Astrocyte of the spinal cord (primary cell): ENCODE measurements around the gene COA5.
A peak's percentile ranks its signal among the peaks of the same experiment; 100 is the strongest.

Experiments
- DNase-seq: peaks from one replicate; pipeline ENCODE4 v3.0.0; 2011; ENCODE audit warnings: low read depth, low spot score
- H3K4me3 ChIP-seq: 2 replicates; pipeline ENCODE4 v1.5.1; 2011; ENCODE audit warnings: low read depth, mild to moderate bottlenecking, low read length, moderate library complexity
- in situ Hi-C: cut with HindIII; loops from 2 replicates; pipeline ENCODE4 v1.10.0; 2017; ENCODE audit warnings: low sequenced_read_pairs
- TF ChIP-seq, protein P1 (sequence below): IDR thresholded peaks from 2 replicates; pipeline ENCODE4 v1.5.1; 2012; ENCODE audit warnings: low read depth, mild to moderate bottlenecking, low read length, inconsistent platforms

The COA5 gene

DNA sequence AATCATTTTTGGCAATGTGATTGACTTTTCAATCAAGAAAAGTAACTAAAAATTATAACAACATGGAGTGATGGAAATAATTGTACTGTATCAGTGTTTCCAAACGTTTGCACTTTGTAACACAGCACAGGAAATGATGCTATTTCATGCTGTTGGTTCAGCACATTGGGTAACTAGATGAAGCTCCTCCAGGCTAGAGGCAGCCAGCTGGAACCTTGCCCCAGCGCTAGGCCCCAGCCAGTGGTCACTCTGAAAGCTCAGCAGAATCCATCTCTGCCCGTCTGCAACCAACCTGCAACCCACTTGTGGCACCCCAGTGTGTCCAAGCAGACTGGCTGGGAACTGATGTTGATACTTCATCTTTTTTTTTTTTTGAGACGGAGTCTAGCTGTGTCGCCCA lies 15.3 kb upstream of the COA5 start:
- DNase-seq = no peak
- in situ Hi-C loops = no loop called here
- no peak overlapping the region for H3K4me3 ChIP-seq
- TF ChIP-seq, protein P1, sequence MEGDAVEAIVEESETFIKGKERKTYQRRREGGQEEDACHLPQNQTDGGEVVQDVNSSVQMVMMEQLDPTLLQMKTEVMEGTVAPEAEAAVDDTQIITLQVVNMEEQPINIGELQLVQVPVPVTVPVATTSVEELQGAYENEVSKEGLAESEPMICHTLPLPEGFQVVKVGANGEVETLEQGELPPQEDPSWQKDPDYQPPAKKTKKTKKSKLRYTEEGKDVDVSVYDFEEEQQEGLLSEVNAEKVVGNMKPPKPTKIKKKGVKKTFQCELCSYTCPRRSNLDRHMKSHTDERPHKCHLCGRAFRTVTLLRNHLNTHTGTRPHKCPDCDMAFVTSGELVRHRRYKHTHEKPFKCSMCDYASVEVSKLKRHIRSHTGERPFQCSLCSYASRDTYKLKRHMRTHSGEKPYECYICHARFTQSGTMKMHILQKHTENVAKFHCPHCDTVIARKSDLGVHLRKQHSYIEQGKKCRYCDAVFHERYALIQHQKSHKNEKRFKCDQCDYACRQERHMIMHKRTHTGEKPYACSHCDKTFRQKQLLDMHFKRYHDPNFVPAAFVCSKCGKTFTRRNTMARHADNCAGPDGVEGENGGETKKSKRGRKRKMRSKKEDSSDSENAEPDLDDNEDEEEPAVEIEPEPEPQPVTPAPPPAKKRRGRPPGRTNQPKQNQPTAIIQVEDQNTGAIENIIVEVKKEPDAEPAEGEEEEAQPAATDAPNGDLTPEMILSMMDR = no peak

DNA sequence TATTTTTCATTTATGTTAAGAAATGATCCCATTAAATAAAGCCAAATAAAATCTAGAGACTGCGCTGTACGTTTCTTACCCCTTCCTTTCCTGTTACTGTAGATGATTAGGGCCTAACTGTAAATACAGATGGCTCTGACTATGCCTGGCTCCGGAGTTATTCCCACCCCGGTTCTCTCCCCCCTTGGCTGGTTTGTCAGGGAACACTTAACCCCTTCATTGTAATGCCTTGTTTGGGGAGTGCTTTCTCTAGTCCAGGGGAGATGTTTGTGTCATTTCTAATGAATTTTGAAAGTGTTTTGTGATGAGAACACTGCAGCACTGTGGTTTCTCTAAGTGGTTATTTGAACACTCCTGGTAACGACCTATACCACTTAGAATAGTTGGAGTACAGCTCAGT lies 8.8 kb upstream of the COA5 start:
- no peak for DNase-seq
- in situ Hi-C loops = no loop called here
- H3K4me3 ChIP-seq = no peak overlapping the region
- TF ChIP-seq, protein P1 = no peak

DNA sequence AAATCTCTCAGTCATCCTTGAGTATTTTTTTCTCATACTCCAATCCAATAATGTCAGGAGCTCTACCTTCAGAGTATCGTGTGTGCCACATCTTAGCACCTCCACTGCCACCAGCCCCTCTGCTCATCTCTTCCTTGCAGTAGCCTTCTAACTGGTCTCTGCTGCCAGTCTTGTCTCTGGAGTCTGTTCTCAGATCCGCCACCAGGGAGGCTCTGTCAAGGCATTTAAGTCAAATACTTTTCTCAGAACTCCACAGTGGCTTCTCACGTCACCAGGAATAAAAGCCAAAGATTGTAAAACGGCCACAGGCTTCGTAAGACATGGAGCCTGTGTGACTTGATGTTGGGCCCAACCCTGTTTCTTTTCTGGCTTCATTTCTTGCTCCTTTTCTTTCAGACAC lies 7.2 kb upstream of the COA5 start:
- TF ChIP-seq, protein P1 = no peak
- in situ Hi-C loops = no loop called here
- no peak for DNase-seq
- H3K4me3 ChIP-seq = no peak overlapping the region

DNA sequence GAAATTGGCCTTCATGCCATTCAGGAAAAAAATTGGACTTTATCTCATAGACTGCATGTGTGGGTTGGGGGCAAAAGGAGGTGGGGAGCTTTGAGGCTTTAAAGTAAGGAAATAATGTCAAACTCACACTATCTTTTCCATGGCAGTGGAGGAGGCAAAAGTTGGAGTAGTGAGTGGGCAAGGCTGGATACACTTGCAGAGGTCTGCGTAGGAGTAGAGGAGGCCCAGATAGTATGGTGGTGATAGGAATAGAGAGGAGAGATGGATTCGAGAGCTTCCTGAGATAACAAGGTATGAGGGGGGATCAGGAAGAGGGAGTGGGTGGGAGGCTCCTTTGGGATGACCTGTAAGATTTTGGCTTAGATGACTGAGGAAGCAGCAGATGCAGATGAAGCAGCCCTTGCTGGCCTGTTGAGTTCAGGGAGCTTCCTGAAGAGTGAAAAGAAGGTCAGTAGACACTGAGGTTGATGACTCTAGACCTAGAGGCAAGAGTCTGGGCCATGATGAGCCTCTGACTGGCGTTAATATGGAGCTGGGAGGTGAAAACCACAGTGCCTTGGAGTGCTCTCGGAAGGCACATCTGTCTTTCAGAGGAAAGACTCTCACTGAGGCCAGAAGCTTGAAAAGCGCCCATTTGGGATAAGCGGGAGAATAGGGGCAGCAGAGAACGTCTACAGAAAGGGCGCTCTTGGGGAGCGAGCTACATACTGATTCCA lies 5.9 kb upstream of the COA5 start:
- no peak for DNase-seq
- in situ Hi-C loops = no loop called here
- no peak overlapping the region for H3K4me3 ChIP-seq
- TF ChIP-seq, protein P1 = no peak

DNA sequence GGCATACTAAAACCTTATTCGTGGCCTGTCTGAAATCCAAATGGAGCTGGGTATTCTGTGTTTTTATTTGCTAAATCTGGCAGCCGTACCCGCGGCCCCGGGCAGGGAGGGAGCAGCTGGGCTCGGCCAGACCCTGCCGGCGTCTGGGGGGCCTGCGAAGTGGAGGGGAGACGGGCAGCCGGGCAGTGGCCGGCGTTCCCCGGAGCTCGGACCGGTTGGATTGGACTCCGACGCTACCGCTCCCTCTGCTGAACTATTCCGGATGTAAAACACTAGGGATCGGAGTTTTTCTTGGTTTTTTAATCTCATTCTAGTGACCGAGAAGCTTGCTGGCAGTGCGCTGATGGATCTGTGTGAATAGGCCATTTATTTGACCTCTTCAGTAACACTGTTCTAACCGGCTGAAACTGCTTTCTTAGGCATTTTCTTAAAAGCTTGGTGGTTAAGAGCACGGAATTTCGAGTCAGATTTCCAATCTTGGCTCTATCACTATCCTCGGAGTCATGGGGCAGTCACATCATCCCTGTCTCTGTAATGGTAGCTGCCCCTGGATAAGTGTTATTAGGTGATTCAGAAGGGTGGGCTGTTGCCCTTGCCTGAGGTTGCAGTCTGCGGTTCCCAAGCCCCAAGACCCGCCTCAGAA lies 771 bp upstream of the COA5 start:
- in situ Hi-C loops = no loop called here
- peak overlapping the region; percentile 89 for H3K4me3 ChIP-seq
- DNase-seq = peak; percentile 38
- TF ChIP-seq, protein P1 = no peak

DNA sequence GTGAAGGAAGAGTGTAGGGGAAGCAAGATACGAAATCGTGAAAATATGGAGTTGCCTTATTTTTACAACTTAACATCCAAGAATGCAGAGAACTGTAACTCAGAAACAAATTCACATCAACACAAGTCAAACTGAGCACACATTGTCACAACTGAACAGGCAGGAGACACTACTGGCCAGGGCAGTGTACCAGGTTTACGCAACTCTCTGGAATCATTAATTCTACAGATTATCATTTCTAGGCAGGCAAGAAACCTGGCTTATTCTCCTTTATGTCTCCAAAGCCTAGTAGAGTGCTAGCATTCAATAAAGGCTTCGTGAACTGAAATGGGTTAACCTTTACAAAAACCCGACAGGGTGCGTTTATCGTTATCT lies 584 bp downstream of the COA5 start:
- peak; percentile 12 for DNase-seq
- in situ Hi-C loops = no loop called here
- peak overlapping the region; percentile 89 for H3K4me3 ChIP-seq
- TF ChIP-seq, protein P1 = no peak
